HCT116 (cell line): ENCODE results near the gene ARHGEF11. TPM values are rescaled to one million over a fixed set of nuclear protein-coding genes. Genes with fewer than 3 reads are reported as not detected.

ENCODE experiments used
- ATAC-seq: fragments of 200-7000 bp; cut with Tn5 transposase; 2 replicates; pipeline ENCODE4 v1.9.1; 2020; ENCODE audit warnings: mild to moderate bottlenecking, moderate library complexity
- BruUV-seq: library from RNA; stranded (reverse); fragments of 400-500 nt; replicated peaks from 2 replicates; lab custom pipeline; 2021; lab: Mats Ljungman, UMichigan
- CTCF ChIA-PET: fragments of 300-600 bp; sonication (Branson Sonifier 250); formaldehyde crosslinking; loops from one replicate; lab custom pipeline; 2021; ENCODE audit warnings: antibody characterized with exemption; lab: Charles Lee
- POLR2A ChIA-PET: fragments of 300-600, 350-600 bp; sonication (Branson Sonifier 250); formaldehyde crosslinking; loops from one replicate; lab custom pipeline; 2021; ENCODE audit warnings: antibody characterized with exemption; lab: Charles Lee
- RAD21 ChIA-PET, 2 experiments: fragments of 300-600 bp; sonication (Branson Sonifier 250); formaldehyde crosslinking; loops; one replicate each; lab custom pipeline; 2023; ENCODE audit warnings: low total read pairs in 2 of 2; ENCODE audit not compliant: uncharacterized antibody in 2 of 2, unreplicated experiment in 2 of 2, low non-redundant PET in 1 of 2; lab: Charles Lee
- DNase-seq: peaks from one replicate; pipeline ENCODE4 v3.0.0-alpha.2; 2010; ENCODE audit warnings: low read depth, low spot score
- H2AFZ ChIP-seq: fragments of 200-600 bp; shearing (Covaris generic), sonication (generic); 2 replicates; pipeline ENCODE4 v1.6.1; 2017; ENCODE audit warnings: low read depth, mixed run types, mixed read lengths, antibody characterized with exemption, low read length; ENCODE audit not compliant: poor library complexity, severe bottlenecking
- H3K27ac ChIP-seq: 2 replicates; pipeline ENCODE4 v1.5.1; 2012; ENCODE audit warnings: low read depth, low read length
- H3K27me3 ChIP-seq: fragments of 200-600 bp; sonication (generic); 2 replicates; pipeline ENCODE4 v1.6.1; 2016; ENCODE audit warnings: mixed run types, low read length, mixed read lengths; ENCODE audit not compliant: insufficient read depth
- H3K36me3 ChIP-seq, 2 experiments: fragments of 200-500 bp in 1 of 2; fragments of 200-600 bp in 1 of 2; sonication (Bioruptor generic) in 1 of 2; sonication (generic) in 1 of 2; 2 replicates each; pipeline versions ENCODE4 v1.5.1 to v1.6.1; 2014 to 2016; ENCODE audit warnings: low read length in 2 of 2, inconsistent platforms in 1 of 2, mixed read lengths in 1 of 2, mixed run types in 1 of 2; ENCODE audit not compliant: insufficient read depth in 2 of 2, control insufficient read depth in 1 of 2
- H3K4me1 ChIP-seq, 2 experiments: fragments of 200-600 bp in 1 of 2; sonication (generic) in 1 of 2; 2 replicates each; pipeline versions ENCODE4 v1.5.1 to v1.6.1; 2012 to 2017; ENCODE audit warnings: low read length in 2 of 2, inconsistent platforms in 1 of 2, mild to moderate bottlenecking in 1 of 2, mixed read lengths in 1 of 2, mixed run types in 1 of 2, moderate library complexity in 1 of 2; ENCODE audit not compliant: insufficient read depth in 2 of 2, control insufficient read depth in 1 of 2
- H3K4me2 ChIP-seq: fragments of 200-600 bp; sonication (generic); 2 replicates; pipeline ENCODE4 v1.6.1; 2017; ENCODE audit warnings: mixed run types, low read length, mixed read lengths
- H3K4me3 ChIP-seq, 2 experiments: fragments of 200-600 bp in 1 of 2; sonication (generic) in 1 of 2; replicated peaks in 1 of 2; 2 replicates each; pipeline ENCODE4 v1.5.1; 2011 to 2016; ENCODE audit warnings: low read length in 2 of 2, control low read depth in 1 of 2, low read depth in 1 of 2, mild to moderate bottlenecking in 1 of 2, mixed read lengths in 1 of 2, mixed run types in 1 of 2
- H3K79me2 ChIP-seq: fragments of 200-600 bp; sonication (generic); 2 replicates; pipeline ENCODE4 v1.6.1; 2017; ENCODE audit warnings: mild to moderate bottlenecking, mixed run types, low read length, moderate library complexity, mixed read lengths; ENCODE audit not compliant: insufficient read depth
- H3K9ac ChIP-seq: fragments of 200-600 bp; sonication (generic); 2 replicates; pipeline ENCODE4 v1.6.1; 2016; ENCODE audit warnings: low read length, mixed read lengths
- H3K9me2 ChIP-seq: fragments of 200-600 bp; sonication (generic), shearing (Covaris generic); 2 replicates; pipeline ENCODE4 v1.6.1; 2017; ENCODE audit warnings: mixed run types, mild to moderate bottlenecking, moderate library complexity; ENCODE audit not compliant: insufficient read depth
- H3K9me3 ChIP-seq, 2 experiments: fragments of 200-500 bp in 1 of 2; fragments of 200-600 bp in 1 of 2; sonication (Bioruptor generic) in 1 of 2; sonication (generic) in 1 of 2; 2 replicates each; pipeline ENCODE4 v1.6.1; 2014 to 2017; ENCODE audit warnings: low read length in 2 of 2, mixed read lengths in 2 of 2, inconsistent platforms in 1 of 2, low read depth in 1 of 2, mild to moderate bottlenecking in 1 of 2, mixed run types in 1 of 2, moderate library complexity in 1 of 2; ENCODE audit not compliant: control insufficient read depth in 1 of 2, insufficient read depth in 1 of 2
- H4K20me1 ChIP-seq: fragments of 200-600 bp; sonication (generic), shearing (Covaris generic); 2 replicates; pipeline ENCODE4 v1.6.1; 2017; ENCODE audit warnings: mixed run types, mild to moderate bottlenecking, moderate library complexity; ENCODE audit not compliant: insufficient read depth
- CBX3 ChIP-seq: IDR thresholded peaks from 2 replicates; pipeline ENCODE4 v1.6.1; 2012; ENCODE audit warnings: low read depth
- EGR1 ChIP-seq: IDR thresholded peaks from 2 replicates; pipeline ENCODE4 v1.6.1; 2012; ENCODE audit warnings: low read depth
- ELF1 ChIP-seq: IDR thresholded peaks from 2 replicates; pipeline ENCODE4 v1.6.1; 2012; ENCODE audit warnings: low read depth, borderline replicate concordance
- EZH2phosphoT487 ChIP-seq: fragments of 200-600 bp; IDR thresholded peaks from 2 replicates; pipeline ENCODE4 v1.6.1; 2018; ENCODE audit warnings: antibody characterized with exemption, borderline replicate concordance
- JUND ChIP-seq: IDR thresholded peaks from 2 replicates; pipeline ENCODE4 v1.6.1; 2012
- POLR2A ChIP-seq: IDR thresholded peaks from 2 replicates; pipeline ENCODE4 v1.7.0; 2011; ENCODE audit warnings: borderline replicate concordance; ENCODE audit not compliant: insufficient read depth, insufficient read length; ENCODE audit errors: extremely low read depth
- intact Hi-C: fragments of 100-400 bp; cut with micrococcal nuclease; formaldehyde crosslinking; loops from 2 replicates; pipeline ENCODE4 v1.10.0; 2022
- total RNA-seq: library from RNA; stranded (reverse); gene quantifications from one replicate; pipeline ENCODE4 v1.2.1, GENCODE V29; 2021; ENCODE audit not compliant: unreplicated experiment
- TF ChIP-seq, protein P1 (sequence below): IDR thresholded peaks from 2 replicates; pipeline ENCODE4 v1.6.1; 2012; ENCODE audit warnings: low read depth
- TF ChIP-seq, protein P2 (sequence below): IDR thresholded peaks from 2 replicates; pipeline ENCODE4 v1.6.1; 2012

The ARHGEF11 gene
- total RNA-seq, 1 experiment from 2014 or later = 28.9 TPM

DNA sequence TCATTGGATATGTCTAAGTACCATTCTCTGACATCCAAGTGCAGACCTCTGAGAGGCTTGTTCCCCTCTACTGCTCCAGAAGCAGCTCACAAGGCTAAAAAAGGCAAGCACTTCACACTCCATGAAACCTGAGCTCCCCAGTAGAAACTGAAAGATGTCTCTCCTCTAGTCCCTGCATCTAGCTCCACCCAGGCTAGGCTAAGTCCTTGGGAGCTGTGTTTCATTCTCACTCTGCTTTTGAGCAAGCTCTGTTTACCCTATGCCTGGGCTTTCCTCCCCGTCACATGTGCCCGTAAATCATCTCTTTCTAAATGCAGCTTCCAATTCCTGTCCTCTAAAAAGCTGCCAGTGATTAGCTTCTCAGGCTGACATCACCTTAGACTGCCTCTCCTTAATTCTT lies 86.1 kb downstream of the ARHGEF11 start:
- no TSS peak for BruUV-seq
- no peaks in the 10 kb centered on the region for H3K9me3 ChIP-seq
- no peak overlapping the region for H3K4me2 ChIP-seq
- no peak overlapping the region for H3K9ac ChIP-seq
- H3K4me3 ChIP-seq = no peak overlapping the region
- RAD21 ChIA-PET = no interaction called here
- no peaks in the 10 kb centered on the region for H4K20me1 ChIP-seq
- no peaks in the 10 kb centered on the region for H3K4me1 ChIP-seq
- ATAC-seq (no peak), DNase-seq (no peak)
- peaks cover 12 to 22% of the 10 kb centered on the region in 2 experiments; a peak in 2 of 4 replicates for H3K36me3 ChIP-seq
- POLR2A ChIA-PET = no interaction called here
- CTCF ChIA-PET = no interaction called here
- H3K79me2 ChIP-seq = no peaks in the 10 kb centered on the region
- intact Hi-C loops = no loop called here
- no peak overlapping the region for H3K27ac ChIP-seq
- H3K9me2 ChIP-seq = no peaks in the 10 kb centered on the region
- no peaks in the 10 kb centered on the region for H3K27me3 ChIP-seq
- TF ChIP-seq EGR1 (no peak), EZH2phosphoT487 (no peak), ELF1 (no peak), JUND (no peak), POLR2A (no peak), CBX3 (no peak)
- TF ChIP-seq, protein P1, sequence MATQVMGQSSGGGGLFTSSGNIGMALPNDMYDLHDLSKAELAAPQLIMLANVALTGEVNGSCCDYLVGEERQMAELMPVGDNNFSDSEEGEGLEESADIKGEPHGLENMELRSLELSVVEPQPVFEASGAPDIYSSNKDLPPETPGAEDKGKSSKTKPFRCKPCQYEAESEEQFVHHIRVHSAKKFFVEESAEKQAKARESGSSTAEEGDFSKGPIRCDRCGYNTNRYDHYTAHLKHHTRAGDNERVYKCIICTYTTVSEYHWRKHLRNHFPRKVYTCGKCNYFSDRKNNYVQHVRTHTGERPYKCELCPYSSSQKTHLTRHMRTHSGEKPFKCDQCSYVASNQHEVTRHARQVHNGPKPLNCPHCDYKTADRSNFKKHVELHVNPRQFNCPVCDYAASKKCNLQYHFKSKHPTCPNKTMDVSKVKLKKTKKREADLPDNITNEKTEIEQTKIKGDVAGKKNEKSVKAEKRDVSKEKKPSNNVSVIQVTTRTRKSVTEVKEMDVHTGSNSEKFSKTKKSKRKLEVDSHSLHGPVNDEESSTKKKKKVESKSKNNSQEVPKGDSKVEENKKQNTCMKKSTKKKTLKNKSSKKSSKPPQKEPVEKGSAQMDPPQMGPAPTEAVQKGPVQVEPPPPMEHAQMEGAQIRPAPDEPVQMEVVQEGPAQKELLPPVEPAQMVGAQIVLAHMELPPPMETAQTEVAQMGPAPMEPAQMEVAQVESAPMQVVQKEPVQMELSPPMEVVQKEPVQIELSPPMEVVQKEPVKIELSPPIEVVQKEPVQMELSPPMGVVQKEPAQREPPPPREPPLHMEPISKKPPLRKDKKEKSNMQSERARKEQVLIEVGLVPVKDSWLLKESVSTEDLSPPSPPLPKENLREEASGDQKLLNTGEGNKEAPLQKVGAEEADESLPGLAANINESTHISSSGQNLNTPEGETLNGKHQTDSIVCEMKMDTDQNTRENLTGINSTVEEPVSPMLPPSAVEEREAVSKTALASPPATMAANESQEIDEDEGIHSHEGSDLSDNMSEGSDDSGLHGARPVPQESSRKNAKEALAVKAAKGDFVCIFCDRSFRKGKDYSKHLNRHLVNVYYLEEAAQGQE = no peak
- TF ChIP-seq, protein P2, sequence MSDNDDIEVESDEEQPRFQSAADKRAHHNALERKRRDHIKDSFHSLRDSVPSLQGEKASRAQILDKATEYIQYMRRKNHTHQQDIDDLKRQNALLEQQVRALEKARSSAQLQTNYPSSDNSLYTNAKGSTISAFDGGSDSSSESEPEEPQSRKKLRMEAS = no peak
- H2AFZ ChIP-seq = no peak overlapping the region
